SKM-1 (cell line): ENCODE results near the gene TYRO3.

Experiments
- DNase-seq: peaks from one replicate; lab custom pipeline; 2025; ENCODE audit not compliant: unreplicated experiment; lab: John Stamatoyannopoulos, UW

TYRO3 gene

DNA sequence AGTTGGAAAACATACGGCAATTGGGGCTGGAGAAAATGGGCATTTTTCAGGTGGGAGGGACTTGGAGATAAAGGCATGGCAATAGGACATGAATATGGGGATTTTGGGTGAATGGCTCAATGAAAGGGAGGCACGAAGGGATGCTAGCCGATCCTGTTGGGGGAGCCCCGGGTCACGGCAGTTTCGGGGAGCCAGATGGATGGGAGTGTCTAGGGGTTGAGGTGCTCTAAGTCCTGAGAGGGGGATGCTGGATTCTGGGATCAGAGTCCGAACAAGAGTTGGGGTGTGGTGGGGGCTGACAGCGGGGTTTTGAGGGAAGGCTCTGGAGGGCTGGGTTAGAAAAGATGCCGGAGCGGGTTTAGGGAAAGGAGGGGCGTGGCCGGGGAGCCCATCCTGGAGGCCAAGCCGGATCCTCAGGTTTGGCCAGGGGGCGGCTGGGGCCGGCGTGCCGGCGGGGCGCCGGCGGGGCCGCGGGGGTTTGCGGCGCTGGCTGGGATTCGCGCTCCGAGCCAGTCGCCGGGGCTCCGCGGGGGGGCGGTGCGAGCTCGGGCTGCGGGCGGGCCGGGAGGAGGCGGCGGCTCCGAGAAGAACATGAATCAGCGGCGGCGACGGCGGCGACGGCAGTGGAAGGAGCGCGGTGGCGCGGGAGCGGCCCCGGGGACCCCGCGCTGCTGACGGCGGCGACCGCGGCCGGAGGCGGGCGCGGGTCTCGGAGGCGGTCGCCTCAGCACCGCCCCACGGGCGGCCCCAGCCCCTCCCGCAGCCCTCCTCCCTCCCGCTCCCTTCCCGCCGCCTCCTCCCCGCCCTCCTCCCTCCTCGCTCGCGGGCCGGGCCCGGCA is at the start of gene TYRO3:
TYRO3 (plus strand) TSS at position 813 of the 839 bp plus-strand sequence. CDS start 46 bp downstream, outside the sequence.
- no peak for DNase-seq

- DNase-seq: no peak
These were observed 48.3 kb upstream of the TYRO3 start for GRCh38 chr15:41510728-41511127.

GRCh38 chr15:41511331-41511898 is 47.6 kb upstream of the TYRO3 start:
- no peak for DNase-seq

DNA sequence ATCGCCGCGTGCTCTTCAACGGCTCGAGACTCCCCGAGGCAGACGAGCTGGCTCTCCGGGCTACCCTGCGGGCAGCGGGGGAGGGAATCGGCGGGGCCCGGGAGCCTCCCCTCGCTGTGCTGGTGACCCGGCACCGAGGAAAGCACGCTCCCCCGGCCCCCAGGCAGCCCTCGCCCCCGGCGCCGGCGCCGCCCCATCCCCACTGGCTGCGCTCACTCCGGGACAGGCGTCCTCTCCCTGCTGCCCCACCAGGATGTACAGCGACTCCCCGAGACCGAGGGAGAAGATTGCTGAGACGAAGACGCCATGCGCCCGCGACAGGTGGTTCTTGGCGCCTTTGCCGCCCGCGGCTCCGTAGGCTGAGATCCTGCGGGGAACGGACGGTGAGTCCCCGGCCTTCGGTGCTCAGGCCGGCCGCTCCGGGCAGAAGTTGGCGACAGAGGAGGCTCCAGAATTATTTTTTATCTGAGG is 47.1 kb upstream of the TYRO3 start:
- no peak for DNase-seq

- no peak for DNase-seq
These were observed 46.5 kb upstream of the TYRO3 start for GRCh38 chr15:41512512-41512939.

- no peak for DNase-seq
These were observed 46.0 kb upstream of the TYRO3 start for GRCh38 chr15:41512940-41513505.

DNA sequence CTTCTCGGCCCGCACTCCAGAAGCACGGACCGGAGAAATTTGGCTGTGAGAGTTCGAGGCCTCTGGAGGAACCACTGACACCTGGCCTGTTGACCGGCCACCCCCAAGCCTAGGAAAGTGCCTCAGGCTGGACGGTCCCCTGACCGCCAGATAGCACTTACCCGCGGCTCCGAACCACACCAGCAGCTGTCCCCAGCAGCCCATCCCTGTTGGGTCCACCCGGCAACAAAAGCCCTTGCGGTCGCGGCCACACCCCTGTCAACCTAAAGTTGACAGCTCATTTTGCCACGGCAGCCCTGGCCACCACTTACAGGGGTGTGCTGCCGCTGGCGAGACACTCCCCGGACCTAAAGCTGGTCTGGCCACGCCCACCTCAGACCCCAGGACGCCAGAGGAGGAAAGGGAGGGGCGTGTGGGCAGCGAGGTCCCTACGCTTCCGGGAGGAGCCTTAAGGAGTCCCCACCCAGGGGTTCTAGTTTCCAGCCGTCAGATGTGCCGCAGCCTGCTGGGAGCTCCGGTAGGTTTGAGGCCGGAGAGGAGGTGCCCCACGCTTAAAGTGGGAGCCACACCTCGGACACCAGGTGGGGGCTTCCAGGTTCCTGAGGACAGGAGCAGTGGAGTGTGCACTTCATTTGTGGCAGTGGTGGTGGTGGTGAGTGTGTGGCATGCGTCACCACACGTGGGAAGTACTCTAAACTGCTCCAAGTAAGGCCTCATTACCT is 45.3 kb upstream of the TYRO3 start, which contains the start of gene LTK:
LTK (minus strand) TSS at position 322 of the 722 bp plus-strand sequence; CDS start at position 204, 118 bp downstream.
- no peak for DNase-seq

GRCh38 chr15:41517895-41518449 is 41.0 kb upstream of the TYRO3 start:
- no peak for DNase-seq

- no peak for DNase-seq
These were observed 38.4 kb upstream of the TYRO3 start for GRCh38 chr15:41520636-41521035.

DNA sequence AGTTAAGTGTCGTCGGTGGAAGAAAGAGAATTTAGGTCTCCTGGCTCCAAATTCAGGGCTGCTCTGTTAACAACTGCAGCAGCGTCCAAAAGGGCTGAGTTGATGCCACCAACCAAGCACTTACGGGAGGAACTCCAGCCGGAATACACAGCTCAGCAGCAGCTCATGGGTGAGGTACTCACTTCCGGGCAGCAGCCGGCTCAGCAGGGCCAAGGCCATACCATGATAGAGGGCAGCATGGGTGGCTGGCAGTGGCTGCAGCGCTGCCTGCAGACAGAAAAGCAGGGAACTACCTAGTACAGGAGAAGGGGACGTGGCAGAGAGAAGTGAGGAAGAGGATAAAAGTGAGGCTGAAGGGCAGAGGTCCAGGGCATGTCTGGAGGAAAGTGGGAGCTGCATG is 37.4 kb upstream of the TYRO3 start:
- no peak for DNase-seq

DNA sequence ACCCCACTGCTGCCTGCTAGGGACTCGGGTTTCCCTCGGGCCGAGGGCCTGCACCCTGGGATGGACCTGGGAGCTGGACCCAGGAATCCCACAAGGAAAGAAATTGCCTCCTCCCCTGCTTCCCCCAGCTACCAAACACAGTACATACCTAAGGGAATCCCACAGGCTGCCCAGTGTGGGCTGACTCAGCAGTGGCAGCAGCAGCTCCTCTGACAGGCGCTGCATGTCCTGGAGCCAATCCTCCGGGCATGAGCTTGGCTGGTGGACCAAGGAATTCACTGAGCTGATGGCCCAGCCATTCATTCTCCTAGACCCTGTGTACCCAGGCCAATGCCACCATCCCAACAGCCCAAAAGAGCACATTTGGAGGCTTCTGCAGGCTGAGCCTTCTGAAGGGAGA is 35.9 kb upstream of the TYRO3 start:
- DNase-seq: no peak

- DNase-seq: no peak
These were observed 28.6 kb upstream of the TYRO3 start for GRCh38 chr15:41530363-41530956.

GRCh38 chr15:41535544-41535943 is 23.5 kb upstream of the TYRO3 start:
- no peak for DNase-seq

DNA sequence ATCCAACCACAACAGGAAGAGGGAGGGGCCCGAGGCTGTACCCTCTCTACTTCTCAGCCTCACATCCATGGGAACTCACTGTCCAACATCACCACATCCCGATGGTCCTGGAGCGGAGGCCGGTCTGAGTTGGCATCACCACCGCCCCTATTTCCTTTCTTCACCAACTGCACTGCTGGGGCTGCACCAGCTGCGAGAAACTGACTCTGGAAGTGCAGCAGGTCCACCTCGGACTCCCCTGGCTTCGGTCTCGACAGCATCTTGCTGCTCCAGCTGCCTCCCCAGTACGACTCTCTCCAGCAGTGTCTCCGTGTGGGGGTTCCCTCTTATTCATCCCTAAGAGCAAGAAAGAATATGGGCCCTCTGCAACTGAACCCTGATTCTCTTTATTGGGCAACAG is 22.1 kb upstream of the TYRO3 start:
- no peak for DNase-seq

DNA sequence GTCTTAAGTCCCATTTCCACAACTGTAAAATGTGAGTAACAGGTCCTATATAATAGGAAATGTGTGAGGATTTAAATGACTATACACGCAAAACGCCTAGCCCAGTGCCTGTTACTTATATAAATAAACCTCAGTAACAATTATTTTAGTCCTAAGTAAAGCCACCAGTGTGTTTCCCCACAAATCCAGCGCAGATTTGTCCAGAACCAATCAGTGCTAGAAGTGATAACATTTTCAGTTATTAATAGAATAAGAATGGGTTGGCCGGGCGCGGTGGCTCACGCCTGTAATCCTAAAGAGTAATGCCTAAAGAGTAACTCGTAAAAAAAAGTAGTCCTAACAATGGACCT is 15.5 kb upstream of the TYRO3 start:
- DNase-seq: no peak

DNA sequence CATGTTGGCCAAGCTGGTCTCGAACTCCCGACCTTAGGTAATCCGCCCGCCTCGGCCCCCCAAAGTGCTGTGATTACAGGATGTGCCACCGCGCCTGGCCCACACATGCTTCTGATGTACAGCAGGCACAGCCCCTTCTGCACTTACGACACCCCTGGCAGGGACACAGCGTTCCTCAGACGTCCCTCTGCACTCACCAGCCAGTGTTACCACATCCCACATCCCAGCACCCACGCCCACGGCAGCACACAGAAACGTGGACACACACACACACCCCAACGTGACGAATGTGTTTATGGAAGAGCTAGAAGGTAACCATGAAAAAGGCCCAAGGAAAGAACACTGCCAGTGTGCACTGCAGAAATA is 14.4 kb upstream of the TYRO3 start:
- DNase-seq: no peak

DNA sequence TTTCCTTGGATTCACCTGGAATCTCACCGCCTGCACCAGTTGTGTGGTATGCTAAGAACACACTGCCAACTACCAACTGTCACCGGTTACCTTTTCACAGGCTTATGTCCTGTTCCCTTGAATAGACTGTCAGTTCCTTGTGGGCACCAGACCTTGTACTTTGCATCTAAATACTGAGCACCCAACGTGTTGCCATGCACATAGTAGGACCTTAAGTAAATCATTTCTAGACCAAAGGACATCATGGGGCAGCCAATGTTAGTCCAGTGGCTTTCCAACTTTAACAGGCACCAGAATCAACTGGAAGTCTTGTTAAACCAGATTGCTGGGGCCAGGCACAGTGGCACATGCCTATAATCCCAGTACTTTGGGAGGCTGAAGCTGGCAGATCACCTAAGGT is 13.8 kb upstream of the TYRO3 start:
- DNase-seq: no peak

GRCh38 chr15:41546851-41547786 is 11.9 kb upstream of the TYRO3 start:
- no peak for DNase-seq

- no peak for DNase-seq
These were observed 8.8 kb upstream of the TYRO3 start for GRCh38 chr15:41550066-41550775.
